HTERT RPE-1 (cell line): ENCODE results near the gene BCL7A.
"Not testable (repeated sequence)": the region's sequence is repeated elsewhere in the genome, so short reads cannot be mapped to it uniquely, and the experiment has no call there.

Experiments used
- in situ Hi-C: fragments of 300-500 bp; cut with MboI; formaldehyde crosslinking; loops from 4 replicates; pipeline ENCODE4 v1.14.3; 2020; ENCODE audit warnings: low sequenced_read_pairs

BCL7A gene

DNA sequence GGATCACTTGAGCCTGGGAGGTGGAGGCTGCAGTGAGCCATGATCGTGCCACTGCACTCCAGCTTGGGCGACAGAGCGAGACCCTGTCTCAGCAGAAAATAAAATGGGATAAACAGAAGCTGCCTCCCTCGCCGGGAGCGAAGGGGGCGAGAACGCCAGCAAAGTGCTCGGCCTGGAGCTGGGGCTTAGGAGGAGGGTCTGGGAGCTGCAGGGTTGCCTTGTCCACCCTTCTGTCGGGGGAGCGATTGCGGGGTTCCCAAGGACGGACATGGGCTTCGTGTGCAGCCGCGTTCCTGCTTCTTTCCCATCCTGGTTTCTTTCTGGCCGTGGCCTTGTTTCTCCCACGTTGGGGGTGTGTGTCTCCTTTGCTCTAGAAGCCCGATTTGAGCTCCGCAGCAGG lies 29.0 kb downstream of the BCL7A start:
- in situ Hi-C loops = no loop called here

DNA sequence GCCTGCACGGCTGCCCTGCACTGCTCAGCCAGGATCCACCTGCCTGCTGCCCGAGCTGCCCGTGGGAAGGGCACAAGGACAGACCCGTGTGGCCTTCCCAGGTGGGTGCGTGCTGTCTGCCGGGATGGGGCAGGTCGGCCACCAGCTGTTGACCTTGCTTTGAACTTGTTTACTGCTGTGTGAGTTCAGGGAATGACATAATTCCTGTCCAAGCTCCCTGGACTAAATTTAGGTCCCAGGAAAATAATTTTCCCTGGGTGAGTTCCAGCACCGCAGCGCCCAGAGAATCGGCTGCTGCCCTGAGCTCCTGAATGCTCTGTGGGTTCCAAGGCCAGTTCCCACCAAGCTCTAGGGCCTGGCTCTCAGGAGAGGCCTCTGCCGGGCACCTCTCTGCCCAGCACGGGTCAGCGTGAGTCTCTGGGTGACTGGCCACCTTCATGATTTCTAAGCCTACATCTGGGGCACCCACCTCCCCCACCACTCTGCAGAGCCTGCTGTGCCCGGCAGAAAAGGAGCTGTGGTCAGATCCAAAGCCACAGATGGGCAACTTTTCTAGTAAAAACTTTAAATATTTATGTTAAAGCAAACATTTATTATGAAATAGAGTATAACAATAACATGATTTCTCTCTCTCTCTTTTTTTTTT lies 29.7 kb downstream of the BCL7A start:
- in situ Hi-C loops = no loop called here

DNA sequence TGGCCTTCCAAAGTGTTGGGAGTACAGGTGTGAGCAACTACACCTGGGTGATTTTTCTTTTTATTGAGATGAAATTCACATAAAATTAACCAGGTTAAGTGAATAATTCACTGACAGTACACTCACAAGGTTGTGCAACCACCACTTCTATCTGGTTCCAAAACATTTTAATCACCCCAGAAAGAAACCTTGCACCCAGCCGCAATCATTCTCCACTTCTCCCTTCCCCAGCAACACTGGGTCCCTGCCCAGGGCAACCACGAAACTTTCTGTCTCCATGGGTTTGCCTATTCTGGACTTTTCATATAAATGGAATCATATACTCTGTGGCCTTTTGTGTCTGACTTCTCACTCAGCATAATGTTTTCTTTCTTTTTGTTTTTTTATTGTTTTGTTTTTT lies 30.6 kb downstream of the BCL7A start:
- in situ Hi-C loops = no loop called here

DNA sequence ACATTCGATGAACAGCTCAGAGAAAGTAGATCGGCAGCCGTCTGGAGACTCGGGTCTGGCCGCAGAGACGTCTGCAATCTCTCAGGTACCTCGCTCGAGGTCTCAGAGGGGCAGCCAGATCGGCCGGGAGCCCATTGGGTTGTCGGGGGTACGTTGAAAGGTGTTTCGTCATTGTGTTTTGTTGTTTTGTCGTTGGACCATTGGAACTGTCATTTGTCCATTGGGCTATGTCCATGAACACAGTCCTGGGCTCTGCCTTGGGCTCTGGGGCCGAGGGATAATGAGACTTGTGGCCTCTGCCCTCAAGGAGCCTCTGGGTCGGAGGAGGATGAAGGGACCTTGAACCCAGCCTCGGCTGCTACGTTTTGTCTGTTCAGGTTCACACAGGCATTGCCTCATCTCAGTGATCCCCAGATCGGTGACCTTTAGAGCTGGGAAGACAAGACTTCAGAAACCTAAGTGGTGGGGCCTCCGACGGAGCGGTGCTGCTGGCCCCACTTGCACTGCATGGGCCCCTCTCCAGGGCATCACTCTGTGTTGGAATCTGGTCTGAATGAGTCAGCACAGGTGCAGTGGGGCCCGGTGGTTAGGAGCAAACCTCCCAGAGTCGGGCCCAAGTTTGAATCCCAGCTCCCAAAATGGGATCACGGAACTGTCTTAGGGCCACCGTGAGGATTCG lies 33.3 kb downstream of the BCL7A start:
- in situ Hi-C loops = no loop called here

DNA sequence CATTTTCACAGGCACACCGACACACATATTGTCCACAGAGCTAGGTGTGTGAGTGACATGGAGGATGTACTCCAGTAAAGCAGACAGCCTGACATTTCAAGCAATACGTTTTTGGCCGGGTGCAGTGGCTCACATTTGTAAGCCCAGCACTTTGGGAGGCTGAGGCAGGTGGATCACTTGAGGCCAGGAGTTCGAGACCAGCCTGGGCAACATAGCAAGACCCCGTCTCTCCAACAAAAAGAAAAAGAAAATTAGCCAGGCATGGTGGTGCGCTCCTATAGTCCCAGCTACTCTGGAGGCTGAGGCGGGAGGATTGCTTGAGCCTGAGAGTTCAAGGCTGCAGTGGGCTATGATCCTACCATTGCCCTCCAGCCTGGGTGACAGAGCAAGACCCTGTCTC lies 34.7 kb downstream of the BCL7A start:
- in situ Hi-C loops = not testable (repeated sequence)

DNA sequence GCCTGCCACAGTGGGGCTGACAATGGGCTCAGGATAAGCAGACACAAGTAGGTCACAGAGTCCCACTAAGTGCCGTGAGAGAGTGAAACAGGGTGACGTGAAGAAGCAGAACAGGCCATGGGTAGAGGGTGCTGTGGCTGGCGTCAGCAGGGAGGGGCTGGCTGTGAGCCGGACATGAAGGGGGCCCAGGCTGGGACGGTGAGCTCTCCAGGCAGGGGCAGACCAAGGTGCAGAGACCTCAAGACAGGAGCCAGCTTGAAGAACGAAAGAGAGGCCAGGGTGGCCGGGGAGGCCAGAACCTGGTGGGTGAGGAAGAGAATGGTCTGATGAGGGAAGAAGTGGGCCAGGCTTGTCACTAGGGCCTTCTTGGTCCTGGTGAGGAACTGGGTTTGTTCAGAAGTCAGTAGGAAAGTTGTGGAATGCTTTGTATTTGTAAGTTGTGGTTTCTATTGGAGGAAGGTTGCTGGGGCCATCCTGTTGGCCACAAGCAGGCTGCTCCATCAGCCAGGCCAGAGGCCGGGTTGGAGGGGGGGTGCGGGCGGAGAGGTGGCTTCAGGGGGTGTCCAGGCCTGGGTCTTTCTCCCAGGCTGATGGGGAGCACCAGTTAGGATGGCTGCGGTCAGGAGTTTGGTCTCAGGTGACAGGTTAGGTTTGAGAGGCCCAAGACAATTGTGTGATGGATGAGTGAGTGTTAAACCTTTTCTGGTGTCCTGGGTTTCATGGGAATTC lies 35.5 kb downstream of the BCL7A start:
- in situ Hi-C loops = no loop called here

GRCh38 chr12:122057769-122058168 lies 36.1 kb downstream of the BCL7A start:
- in situ Hi-C loops = no loop called here

- in situ Hi-C loops = no loop called here
These were observed 37.0 kb downstream of the BCL7A start for GRCh38 chr12:122058549-122059149.

DNA sequence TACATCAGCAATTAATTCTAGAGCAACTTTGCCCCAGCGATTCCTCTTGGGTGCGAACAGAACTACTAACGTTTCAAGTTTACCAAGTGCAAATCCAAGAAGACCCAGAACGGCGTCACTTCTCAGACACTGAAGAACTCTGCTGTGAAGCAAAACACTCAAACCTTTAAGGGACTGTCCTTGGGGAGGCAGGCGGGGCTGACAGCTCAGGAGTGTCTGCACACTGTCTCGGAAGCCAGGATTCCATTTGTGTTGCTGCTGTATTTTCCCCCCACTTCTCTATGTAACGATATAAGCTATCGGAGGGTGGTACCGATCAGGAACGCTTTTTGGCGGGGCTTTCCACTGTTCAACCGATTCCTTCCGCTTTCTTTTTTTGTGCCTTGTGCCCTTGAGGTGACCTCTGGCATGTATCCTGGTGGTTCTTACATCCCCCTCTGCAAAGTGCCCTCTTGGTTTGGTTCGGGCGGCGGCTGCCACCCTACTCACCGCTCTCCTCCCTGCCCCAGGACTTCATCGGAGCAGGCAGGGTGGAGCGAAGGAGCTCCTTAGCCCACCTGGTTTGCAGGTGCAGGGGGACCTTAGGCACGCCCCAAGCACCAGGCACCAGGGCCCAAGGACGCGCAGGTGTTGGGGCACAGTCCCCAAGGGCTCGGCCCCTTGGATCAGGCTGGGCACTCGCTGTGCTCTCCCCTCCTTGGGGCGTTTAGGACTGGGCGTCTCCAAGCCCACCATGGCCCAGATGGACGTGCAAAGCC lies 37.7 kb downstream of the BCL7A start:
- in situ Hi-C loops = no loop called here

DNA sequence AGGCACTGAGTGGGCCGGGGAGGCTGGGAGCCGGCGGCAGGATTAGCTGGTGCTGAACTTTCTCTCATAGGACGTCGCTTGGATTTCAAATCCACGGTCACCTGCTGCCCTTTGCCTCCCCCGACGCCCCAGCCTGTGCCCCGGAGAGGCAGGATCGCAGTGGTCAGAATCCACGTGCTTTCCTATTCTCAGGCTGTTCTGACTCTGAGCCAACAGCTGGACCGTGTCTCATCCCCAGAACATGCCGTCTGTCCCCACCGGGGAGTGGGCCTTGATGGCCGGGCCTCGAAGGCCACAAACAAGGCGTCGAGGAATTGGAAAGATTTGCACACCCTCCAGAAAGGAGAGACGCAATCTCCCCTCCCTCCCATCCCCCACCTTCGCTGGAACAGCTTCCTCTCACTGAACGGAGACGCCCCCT lies 38.4 kb downstream of the BCL7A start:
- in situ Hi-C loops = no loop called here

DNA sequence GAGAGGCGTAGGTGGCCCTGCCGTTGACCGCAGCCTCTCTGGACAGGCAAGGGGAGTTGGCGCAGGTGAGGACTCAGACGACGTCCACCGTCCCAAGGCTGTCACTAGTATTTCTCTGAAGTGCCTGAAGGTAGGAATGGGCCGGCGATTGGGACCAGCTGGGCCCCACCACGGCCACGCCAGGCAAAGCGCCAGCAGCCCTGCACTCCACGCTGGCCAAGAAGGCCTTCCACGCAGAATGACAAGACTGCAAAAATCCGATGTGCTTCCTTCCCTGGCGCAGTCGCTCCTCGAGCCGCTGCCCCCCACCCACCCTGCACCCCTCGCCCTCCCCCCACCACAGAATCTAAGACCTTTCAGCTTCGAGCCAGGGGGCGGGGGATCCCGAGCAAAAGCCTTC lies 39.6 kb downstream of the BCL7A start:
- in situ Hi-C loops = no loop called here

DNA sequence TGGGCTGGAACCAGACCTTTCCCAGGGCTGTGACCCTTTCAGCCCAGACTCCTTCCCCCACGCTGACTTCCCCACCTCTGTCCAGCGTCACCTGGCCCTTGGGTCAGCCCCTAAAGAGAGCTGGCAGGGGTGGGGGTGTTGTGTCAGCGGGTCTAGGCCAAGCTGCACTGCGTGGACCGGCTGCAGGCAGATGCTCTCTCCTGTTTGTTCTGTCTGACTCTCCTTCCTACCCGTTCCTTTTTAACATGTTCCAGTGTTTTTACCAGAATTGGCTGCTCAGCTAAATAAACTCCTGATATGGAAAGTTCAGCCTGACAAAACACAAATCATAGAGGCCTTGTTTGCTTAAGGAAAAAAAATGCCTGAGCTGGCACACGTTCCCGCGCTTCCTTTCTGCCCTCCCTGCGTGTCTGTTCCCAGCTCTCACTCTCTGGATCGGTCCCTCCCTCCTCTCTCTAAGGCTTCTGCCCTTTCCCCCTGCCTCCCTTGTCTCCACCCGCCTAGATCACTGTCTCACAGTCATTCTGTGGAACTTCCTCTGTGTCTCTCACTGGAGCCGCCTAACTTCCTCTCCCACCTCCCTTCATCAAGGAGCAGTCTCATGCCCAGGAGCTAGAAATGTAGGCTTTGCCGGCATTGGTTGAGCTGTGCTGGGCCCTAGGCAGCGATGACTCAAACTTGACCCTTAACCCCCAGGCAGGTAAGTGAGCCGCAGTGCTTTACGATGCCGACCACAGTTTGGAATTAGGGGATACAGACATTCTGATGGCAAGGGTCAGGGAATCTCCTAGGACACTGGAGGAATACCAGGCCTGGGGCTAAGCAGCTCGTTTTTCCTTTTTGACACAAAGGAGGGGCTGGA lies 41.4 kb downstream of the BCL7A start:
- in situ Hi-C loops = no loop called here

DNA sequence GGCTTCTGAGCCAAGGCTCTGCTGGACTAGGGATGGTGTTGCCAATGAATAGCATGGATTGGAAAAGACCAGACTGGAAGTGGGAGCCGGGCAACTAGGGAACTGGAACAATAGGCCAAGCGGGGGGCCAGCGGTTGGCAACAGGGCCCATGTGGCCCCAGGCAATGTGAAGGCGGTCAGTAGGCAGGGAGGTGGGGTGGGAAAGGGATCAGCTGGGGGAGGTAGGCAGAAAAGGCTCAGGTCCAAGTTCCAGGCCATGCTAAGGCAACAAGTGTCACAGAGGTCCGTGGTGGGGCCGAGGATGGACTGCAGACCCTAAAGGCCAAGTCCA lies 42.0 kb downstream of the BCL7A start:
- in situ Hi-C loops = no loop called here

GRCh38 chr12:122064025-122064777 lies 42.5 kb downstream of the BCL7A start:
- in situ Hi-C loops = no loop called here

- in situ Hi-C loops = no loop called here
These were observed 43.3 kb downstream of the BCL7A start for GRCh38 chr12:122064780-122065588.

DNA sequence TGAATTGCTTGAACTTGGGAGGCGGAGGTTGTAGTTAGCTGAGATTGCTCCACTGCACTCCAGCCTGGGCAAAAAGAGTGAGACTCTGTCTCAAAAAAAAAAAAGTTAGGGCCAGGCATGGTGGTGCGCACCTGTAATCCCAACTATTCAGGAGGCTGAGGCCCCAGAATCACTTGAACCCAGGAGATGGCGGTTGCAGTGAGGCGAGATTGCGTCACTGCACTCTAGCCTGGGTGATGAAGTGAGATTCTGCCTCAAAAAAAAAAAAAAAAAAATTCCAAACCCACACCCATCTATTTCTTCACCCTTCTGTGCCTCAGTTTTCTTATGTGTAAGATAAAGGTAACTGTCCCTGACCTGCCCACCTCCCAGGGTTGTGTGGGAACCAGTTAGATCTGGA lies 45.9 kb downstream of the BCL7A start:
- in situ Hi-C loops = no loop called here

DNA sequence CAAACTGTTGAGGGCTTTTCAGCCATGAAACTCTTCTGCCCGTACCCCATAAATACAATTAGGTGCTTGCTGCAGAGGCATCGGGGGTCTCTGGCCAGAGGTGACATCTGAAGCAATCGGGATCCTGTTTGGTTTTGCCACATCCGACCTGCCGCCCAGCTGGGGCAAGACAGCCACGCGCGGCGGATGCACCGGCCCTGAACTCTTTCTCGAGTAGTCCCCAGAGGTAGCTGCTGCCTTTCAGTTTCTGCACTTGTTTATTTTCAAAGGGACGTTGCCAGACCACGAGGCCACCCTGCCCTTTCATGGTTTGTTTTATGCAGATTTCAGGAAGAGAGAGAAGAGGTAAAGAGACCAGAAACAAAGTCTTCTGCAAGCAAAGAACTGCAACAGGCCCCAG lies 46.3 kb downstream of the BCL7A start:
- in situ Hi-C loops = no loop called here

GRCh38 chr12:122072031-122072970 lies 50.6 kb downstream of the BCL7A start:
- in situ Hi-C loops = no loop called here
